Lower leg skin (tissue), 4 donors: Measurements from ENCODE around the gene LAP3. TPM values are rescaled to one million over a fixed set of nuclear protein-coding genes. Genes with fewer than 3 reads are reported as not detected.

Experiments used
- DNase-seq, 2 donors: peaks; one replicate each; pipeline ENCODE4 v3.0.0-alpha.2; 2019; ENCODE audit warnings: low spot score in 2 of 2
- H3K4me3 ChIP-seq: fragments of 200-600 bp; sonication (generic); 2 replicates; pipeline ENCODE4 v1.5.1; 2017; ENCODE audit warnings: mild to moderate bottlenecking, low read depth; ENCODE audit not compliant: poor library complexity, severe bottlenecking
- CTCF ChIP-seq, 3 donors: fragments of 450-650 bp; IDR thresholded peaks; one replicate each; pipeline ENCODE4 v1.5.1; 2016; ENCODE audit warnings: antibody characterized with exemption in 3 of 3, mild to moderate bottlenecking in 3 of 3, moderate library complexity in 2 of 3
- POLR2A ChIP-seq, 2 donors: fragments of 450-650 bp; IDR thresholded peaks; one replicate each; pipeline ENCODE4 v1.6.1; 2016 to 2017; ENCODE audit warnings: antibody characterized with exemption in 2 of 2, mild to moderate bottlenecking in 1 of 2, moderate library complexity in 1 of 2
- WGBS, 2 donors: methylation state at CpG; one replicate each; pipeline ENCODE4 v1.1.5; 2018; 5-methylcytosine and 5-hydroxymethylcytosine counted together
- intact Hi-C: fragments of 100-400 bp; cut with DNase I; formaldehyde crosslinking; loops from one replicate; pipeline ENCODE4 v1.15.0; 2023; ENCODE audit warnings: low total_unique reads
- total RNA-seq, 4 donors: library from RNA; depleted of rRNA; stranded (reverse); fragments of >200 nt; gene quantifications; one replicate each; pipeline ENCODE4 v1.1.0, GENCODE V29; 2016

Gene LAP3
- total RNA-seq, 4 donors from 2014 or later: 31.9 to 65.6 (median 52.7) TPM

GRCh38 chr4:17623451-17624001 is 46.5 kb downstream of the LAP3 start:
- intact Hi-C loops: no loop called here
- TF ChIP-seq POLR2A (IDR thresholded peaks at IDR 0.05) (no peak), CTCF (IDR thresholded peaks at IDR 0.05) (no peak)
- H3K4me3 ChIP-seq: no peak overlapping the region
- DNase-seq: no peak
- WGBS, 2 donors: 56 to 67% methylated on average over 7 of the region's 7 CpGs

GRCh38 chr4:17624821-17625220 is 47.8 kb downstream of the LAP3 start:
- no peak for TF ChIP-seq POLR2A (IDR thresholded peaks at IDR 0.05)
- no peak for TF ChIP-seq CTCF (IDR thresholded peaks at IDR 0.05)
- intact Hi-C loops: no loop called here
- WGBS, 2 donors: 69 to 88% methylated on average over 2 of the region's 2 CpGs
- H3K4me3 ChIP-seq: no peak overlapping the region
- DNase-seq: no peak

- 93 to 95% methylated on average over 4 of the region's 4 CpGs for WGBS, 2 donors
- TF ChIP-seq POLR2A (IDR thresholded peaks at IDR 0.05) (no peak), CTCF (IDR thresholded peaks at IDR 0.05) (no peak)
- intact Hi-C loops: loop anchor here (10.0 kb wide), 1 partner anchor 75 kb away; no protein-coding TSS in a partner anchor
These were observed 53.2 kb downstream of the LAP3 start for GRCh38 chr4:17630228-17630627.

GRCh38 chr4:17633600-17633999 is 56.6 kb downstream of the LAP3 start:
- intact Hi-C loops: loop anchor here (10.0 kb wide), 1 partner anchor 79 kb away; no protein-coding TSS in a partner anchor
- WGBS, 2 donors: 96% methylated on average over 9 of the region's 9 CpGs
- no peak overlapping the region for H3K4me3 ChIP-seq
- TF ChIP-seq CTCF (IDR thresholded peaks at IDR 0.05): no peak
- TF ChIP-seq POLR2A (IDR thresholded peaks at IDR 0.05): no peak
- DNase-seq: peak in 1 of 2 donors; percentile 68

More at GRCh38 chr4:17630228-17630627, 53.2 kb downstream of the LAP3 start:
- H3K4me3 ChIP-seq: no peak overlapping the region
- peak in 1 of 2 donors; percentile 15 for DNase-seq

- H3K4me3 ChIP-seq: no peak overlapping the region
- DNase-seq: peak in 1 of 2 donors; percentile 8
- intact Hi-C loops: loop anchor here (10.0 kb wide), 1 partner anchor 80 kb away; no protein-coding TSS in a partner anchor
- TF ChIP-seq CTCF (IDR thresholded peaks at IDR 0.05) (no peak), POLR2A (IDR thresholded peaks at IDR 0.05) (no peak)
- WGBS, 2 donors: 96 to 98% methylated on average over 4 of the region's 4 CpGs
These were observed 58.1 kb downstream of the LAP3 start for GRCh38 chr4:17635056-17635455.

GRCh38 chr4:17636341-17636695 is 59.3 kb downstream of the LAP3 start:
- intact Hi-C loops: loop anchor here (10.0 kb wide), 1 partner anchor 82 kb away; no protein-coding TSS in a partner anchor
- peak in 1 of 2 donors; percentile 83 for DNase-seq
- H3K4me3 ChIP-seq: no peak overlapping the region
- TF ChIP-seq CTCF (IDR thresholded peaks at IDR 0.05): no peak
- no peak for TF ChIP-seq POLR2A (IDR thresholded peaks at IDR 0.05)
- 89 to 91% methylated on average over 17 of the region's 17 CpGs for WGBS, 2 donors
